Mucosa of rectum (tissue), 2 donors: ENCODE measurements around the gene TDRD12.
"Not testable (repeated sequence)": the region's sequence is repeated elsewhere in the genome, so short reads cannot be mapped to it uniquely, and the experiment has no call there.

Experiments used
- H3K27ac ChIP-seq, 2 donors: one replicate each; pipeline ENCODE4 v1.7.0; 2013; ENCODE audit warnings: inconsistent platforms in 2 of 2, low read depth in 2 of 2, low read length in 2 of 2
- H3K27me3 ChIP-seq, 2 donors: one replicate each; pipeline ENCODE4 v1.7.0; 2013; ENCODE audit warnings: low read length in 2 of 2; ENCODE audit not compliant: control insufficient read depth in 2 of 2, insufficient read depth in 2 of 2
- H3K36me3 ChIP-seq, 2 donors: one replicate each; pipeline ENCODE4 v1.7.0; 2013; ENCODE audit warnings: low read length in 2 of 2; ENCODE audit not compliant: control insufficient read depth in 2 of 2, insufficient read depth in 2 of 2
- H3K4me1 ChIP-seq, 2 donors: one replicate each; pipeline ENCODE4 v1.7.0; 2013; ENCODE audit warnings: low read length in 2 of 2, mild to moderate bottlenecking in 1 of 2; ENCODE audit not compliant: control insufficient read depth in 2 of 2, insufficient read depth in 2 of 2
- H3K4me3 ChIP-seq, 2 donors: one replicate each; pipeline ENCODE4 v1.7.0; 2013; ENCODE audit warnings: low read length in 2 of 2
- H3K9ac ChIP-seq, 2 donors: one replicate each; pipeline ENCODE4 v1.7.0; 2013; ENCODE audit warnings: low read length in 2 of 2, low read depth in 1 of 2, mild to moderate bottlenecking in 1 of 2
- H3K9me3 ChIP-seq, 2 donors: one replicate each; pipeline ENCODE4 v1.7.0; 2013; ENCODE audit warnings: low read length in 2 of 2; ENCODE audit not compliant: control insufficient read depth in 2 of 2
- donor health status: healthy.
- donor health status: Normal muscosa, but diverticular disease.

TDRD12 gene

GRCh38 chr19:32863841-32864240, 144.3 kb downstream of the TDRD12 start:
- Histone ChIP-seq H3K9ac (no peak overlapping the region), H3K27ac (no peak overlapping the region), H3K4me3 (no peak overlapping the region), H3K27me3 (no peaks in the 10 kb centered on the region), H3K4me1 (no peaks in the 10 kb centered on the region), H3K9me3 (no peaks in the 10 kb centered on the region), H3K36me3 (no peaks in the 10 kb centered on the region)

- Histone ChIP-seq H3K27me3 (no peaks in the 10 kb centered on the region), H3K4me1 (no peaks in the 10 kb centered on the region), H3K27ac (no peak overlapping the region), H3K4me3 (no peak overlapping the region), H3K9ac (no peak overlapping the region), H3K36me3 (no peaks in the 10 kb centered on the region), H3K9me3 (no peaks in the 10 kb centered on the region)
Measured at GRCh38 chr19:32864318-32865007, 144.9 kb downstream of the TDRD12 start.

- no peak overlapping the region for H3K27ac ChIP-seq
- no peaks in the 10 kb centered on the region for H3K4me1 ChIP-seq
- no peaks in the 10 kb centered on the region for H3K9me3 ChIP-seq
- H3K27me3 ChIP-seq, result peaks cover 0 to under 1% of the 10 kb centered on the region in 2 donors
- no peak overlapping the region for H3K9ac ChIP-seq
- H3K36me3 ChIP-seq, result no peaks in the 10 kb centered on the region
- H3K4me3 ChIP-seq, result no peak overlapping the region
Measured at GRCh38 chr19:32865326-32865725, 145.8 kb downstream of the TDRD12 start.

- H3K27me3 ChIP-seq, result peaks cover 1 to 8% of the 10 kb centered on the region in 2 donors
- H3K9me3 ChIP-seq, result no peaks in the 10 kb centered on the region
- H3K4me1 ChIP-seq, result no peaks in the 10 kb centered on the region
- no peaks in the 10 kb centered on the region for H3K36me3 ChIP-seq
- H3K4me3 ChIP-seq, result no peak overlapping the region
- H3K27ac ChIP-seq, result no peak overlapping the region
- H3K9ac ChIP-seq, result no peak overlapping the region
Measured at GRCh38 chr19:32866061-32866460, 146.5 kb downstream of the TDRD12 start.

GRCh38 chr19:32866564-32867265, 147.1 kb downstream of the TDRD12 start:
- Histone ChIP-seq H3K9me3 (no peaks in the 10 kb centered on the region), H3K27ac (no peak overlapping the region), H3K36me3 (no peaks in the 10 kb centered on the region), H3K4me1 (no peaks in the 10 kb centered on the region), H3K27me3 (peaks cover 4 to 9% of the 10 kb centered on the region in 2 donors), H3K9ac (no peak overlapping the region), H3K4me3 (no peak overlapping the region)

- H3K4me3 ChIP-seq, H3K9me3 ChIP-seq, H3K27ac ChIP-seq, H3K9ac ChIP-seq, H3K27me3 ChIP-seq, H3K4me1 ChIP-seq, H3K36me3 ChIP-seq: not testable (repeated sequence)
Measured at GRCh38 chr19:32867436-32867835, 147.9 kb downstream of the TDRD12 start.

GRCh38 chr19:32868206-32868950, 148.8 kb downstream of the TDRD12 start:
- Histone ChIP-seq H3K27ac (no peak overlapping the region), H3K27me3 (peaks cover 4 to 9% of the 10 kb centered on the region in 2 donors), H3K9ac (no peak overlapping the region), H3K4me1 (peaks cover 3 to 5% of the 10 kb centered on the region in 2 donors), H3K4me3 (no peak overlapping the region), H3K9me3 (no peaks in the 10 kb centered on the region), H3K36me3 (no peaks in the 10 kb centered on the region)

- no peak within 1 kb of the TSS for H3K4me3 ChIP-seq
- no peak within 1 kb of the TSS for H3K9ac ChIP-seq
- H3K27ac ChIP-seq, result no peak within 1 kb of the TSS
Measured at GRCh38 chr19:32869369-32869965, 149.9 kb downstream of the TDRD12 start, which contains the start of gene SLC7A9. SLC7A9 (minus strand) TSS chr19:32869767; CDS start chr19:32868534, 1,233 bp downstream.

GRCh38 chr19:32869966-32870573, 150.5 kb downstream of the TDRD12 start:
- peaks cover 4 to 9% of the 10 kb centered on the region in 2 donors for H3K27me3 ChIP-seq
- no peak overlapping the region for H3K9ac ChIP-seq
- no peaks in the 10 kb centered on the region for H3K36me3 ChIP-seq
- H3K4me3 ChIP-seq, result no peak overlapping the region
- no peaks in the 10 kb centered on the region for H3K9me3 ChIP-seq
- no peak overlapping the region for H3K27ac ChIP-seq
- peaks cover 3 to 14% of the 10 kb centered on the region in 2 donors for H3K4me1 ChIP-seq

More at GRCh38 chr19:32869369-32869965, 149.9 kb downstream of the TDRD12 start, which contains the start of gene SLC7A9:
- H3K36me3 ChIP-seq, result no peaks in the 10 kb centered on the region
- H3K4me1 ChIP-seq, result peaks cover 3 to 14% of the 10 kb centered on the region in 2 donors
- H3K9me3 ChIP-seq, result no peaks in the 10 kb centered on the region
- H3K27me3 ChIP-seq, result peaks cover 4 to 9% of the 10 kb centered on the region in 2 donors
